Right lung (tissue), 5 donors: ENCODE results near the gene NELL2. TPM values are rescaled to one million over a fixed set of nuclear protein-coding genes. Genes with fewer than 3 reads are reported as not detected.

ENCODE experiments used
- DNase-seq, 2 donors: peaks; one replicate each; pipeline ENCODE4 v3.0.0-alpha.2; 2013
- polyA plus RNA-seq, 5 donors: library from polyadenylated mRNA; unstranded; fragments of 120-200 nt; gene quantifications; one replicate each; pipeline versions ENCODE4 v1.2.1 to v1.2.3, GENCODE V29; 2013; ENCODE audit warnings: inconsistent platforms in 1 of 5, low replicate concordance in 1 of 5; ENCODE audit not compliant: insufficient read length in 5 of 5, insufficient read depth in 1 of 5

Gene NELL2
- polyA plus RNA-seq, 5 donors, result 25.3 to 42.4 (median 31.4) TPM

DNA sequence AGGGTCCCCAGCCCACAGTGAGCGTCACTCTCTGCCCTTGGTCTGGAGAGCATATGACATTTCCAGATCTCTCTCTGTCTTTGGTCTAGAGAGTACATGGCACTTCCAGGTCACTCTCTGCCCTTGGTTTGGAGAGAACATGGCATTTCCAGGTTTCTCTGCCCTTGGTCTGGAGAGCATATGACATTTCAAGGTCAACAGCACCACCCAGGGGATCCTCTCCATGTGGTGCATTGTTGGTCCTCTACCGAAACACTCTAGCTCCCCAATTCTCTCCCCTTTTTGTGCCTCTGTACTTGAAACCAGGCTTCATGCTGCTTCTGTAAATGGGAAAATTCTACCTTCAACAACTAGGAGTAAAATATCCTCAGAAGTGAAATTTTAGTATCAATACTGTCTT, 399.4 kb downstream of the NELL2 start:
- DNase-seq, result no peak

DNA sequence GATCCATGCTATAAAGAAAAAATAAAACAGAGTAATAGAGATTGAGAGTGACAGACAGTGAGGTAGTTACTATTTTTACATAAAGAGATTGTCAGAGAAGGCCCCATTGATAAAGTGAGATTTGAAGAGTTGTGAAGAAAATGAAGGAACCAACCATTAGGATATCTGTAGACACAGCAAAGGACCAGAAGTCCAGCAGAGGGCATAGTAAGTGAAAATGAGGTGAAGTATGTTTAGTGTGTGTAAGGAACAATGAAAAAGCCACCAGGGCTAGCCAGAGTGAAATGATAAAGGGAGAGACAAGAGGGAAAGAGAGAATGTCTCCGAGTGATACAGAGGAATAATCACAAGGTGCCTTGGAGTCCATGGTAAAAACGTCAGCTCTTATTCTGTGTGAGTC, 411.0 kb downstream of the NELL2 start:
- DNase-seq, result no peak

DNA sequence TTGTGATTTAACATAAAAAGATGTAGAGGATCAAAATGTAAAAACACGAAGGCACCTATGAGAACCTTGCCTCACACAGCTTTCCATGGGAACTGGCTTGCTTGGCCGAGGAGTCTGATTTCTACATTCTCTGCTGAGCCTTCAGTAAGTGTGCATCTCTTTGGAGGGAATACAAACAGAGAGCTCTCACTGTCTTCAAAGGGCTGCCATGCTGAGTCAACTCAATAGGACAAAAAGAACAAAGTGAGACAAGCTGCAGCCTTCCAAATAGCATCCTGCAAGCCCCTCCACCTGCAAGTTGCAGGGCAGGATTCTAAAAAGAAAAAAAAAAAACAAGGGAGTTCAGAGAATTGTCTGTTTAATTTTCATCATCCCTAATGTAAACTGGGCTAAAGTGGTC, 411.9 kb downstream of the NELL2 start:
- no peak for DNase-seq

DNA sequence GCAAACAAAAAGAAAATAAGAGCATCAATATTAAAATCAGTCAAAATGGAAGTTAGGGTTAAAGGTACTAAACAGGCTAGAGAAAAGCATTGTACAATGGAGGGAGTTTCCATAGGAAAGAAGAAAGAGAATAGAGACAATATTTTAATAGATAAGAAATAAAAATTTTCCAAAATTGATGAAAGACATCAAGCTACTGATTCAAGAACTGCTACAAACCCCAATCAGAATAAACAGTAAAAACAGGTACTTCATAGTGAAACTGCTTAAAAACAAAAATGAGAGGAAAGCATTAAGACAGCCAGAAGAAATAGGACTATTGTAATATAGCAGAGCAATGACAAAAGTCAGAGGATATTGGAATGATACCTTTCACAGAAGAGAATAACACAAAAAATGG, 413.4 kb downstream of the NELL2 start:
- DNase-seq, result no peak

DNA sequence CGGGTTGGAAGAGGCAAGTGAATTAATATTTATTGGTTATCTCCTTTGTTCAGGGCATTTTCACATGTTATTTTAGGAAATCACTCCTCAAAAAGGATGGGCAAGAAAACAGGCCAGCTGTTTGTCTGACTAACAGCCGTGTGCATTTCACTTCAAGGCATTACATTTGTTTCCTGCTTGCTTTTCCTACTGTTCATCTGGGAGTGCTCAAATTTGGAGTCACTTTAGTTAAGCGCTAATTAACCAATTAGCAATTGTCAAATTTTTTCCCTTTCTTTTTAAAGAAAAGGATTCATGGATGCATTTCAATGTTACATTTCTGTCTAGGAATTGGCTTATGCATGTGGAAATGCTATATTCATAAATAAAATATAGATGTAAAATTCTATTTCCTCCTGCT, 415.9 kb downstream of the NELL2 start:
- no peak for DNase-seq

DNA sequence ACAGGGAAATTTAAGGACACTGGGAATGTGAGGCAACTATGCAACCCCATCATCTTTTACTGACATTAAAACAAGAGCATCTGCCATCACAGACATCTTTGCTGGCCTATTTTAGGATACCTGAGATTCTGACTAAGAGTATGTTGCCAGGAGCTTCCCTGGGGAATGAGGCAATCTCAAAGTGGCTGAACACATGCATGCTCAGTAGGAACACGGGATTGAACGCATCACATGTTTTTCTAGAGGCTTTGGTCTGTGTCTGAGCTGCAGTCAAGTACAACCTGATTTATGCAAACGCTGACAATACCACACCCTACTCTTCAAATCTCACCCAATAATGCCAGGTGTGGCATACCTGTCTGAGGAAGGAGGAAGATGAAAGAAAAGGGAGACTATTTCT, 416.5 kb downstream of the NELL2 start:
- DNase-seq, result no peak

Other genes with a start within 250 kb of the NELL2 start
- not detected for gene DBX2, start 174.8 kb upstream of the NELL2 start, polyA plus RNA-seq